ENCODE results near the gene TRAPPC14.

Gene TRAPPC14

GRCh38 chr7:100167912-100168323 is 9.4 kb upstream of the TRAPPC14 start (continued):
- TF ChIP-seq ZNF580 (tag by site-specific recombination; IDR thresholded peaks at IDR 0.05) = no peak
- TF ChIP-seq, protein P1, sequence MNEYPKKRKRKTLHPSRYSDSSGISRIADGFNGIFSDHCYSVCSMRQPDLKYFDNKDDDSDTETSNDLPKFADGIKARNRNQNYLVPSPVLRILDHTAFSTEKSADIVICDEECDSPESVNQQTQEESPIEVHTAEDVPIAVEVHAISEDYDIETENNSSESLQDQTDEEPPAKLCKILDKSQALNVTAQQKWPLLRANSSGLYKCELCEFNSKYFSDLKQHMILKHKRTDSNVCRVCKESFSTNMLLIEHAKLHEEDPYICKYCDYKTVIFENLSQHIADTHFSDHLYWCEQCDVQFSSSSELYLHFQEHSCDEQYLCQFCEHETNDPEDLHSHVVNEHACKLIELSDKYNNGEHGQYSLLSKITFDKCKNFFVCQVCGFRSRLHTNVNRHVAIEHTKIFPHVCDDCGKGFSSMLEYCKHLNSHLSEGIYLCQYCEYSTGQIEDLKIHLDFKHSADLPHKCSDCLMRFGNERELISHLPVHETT (tag by site-specific recombination; IDR thresholded peaks at IDR 0.05) = peak; percentile 51
- no peak for TF ChIP-seq ZIC2 (tag by site-specific recombination; IDR thresholded peaks at IDR 0.05)
- TF ChIP-seq ZNF155 (tag by site-specific recombination; IDR thresholded peaks at IDR 0.05) = no peak
- no peak for TF ChIP-seq ZNF670 (tag by site-specific recombination; IDR thresholded peaks at IDR 0.05; ENCODE audit: low read depth)
- TF ChIP-seq ELK4 (IDR thresholded peaks at IDR 0.05; ENCODE audit: borderline replicate concordance, low read depth, low read length) = no peak
- TF ChIP-seq ZNF426 (tag by site-specific recombination; IDR thresholded peaks at IDR 0.05) = no peak
- 0 out of 2 replicates have a peak, but pooled peaks have one; percentile 32 for TF ChIP-seq ZNF600 (tag by site-specific recombination; IDR thresholded peaks at IDR 0.05)
- TF ChIP-seq MZF1 (tag by site-specific recombination; IDR thresholded peaks at IDR 0.05; ENCODE audit: borderline replicate concordance) = no peak
- no peak for TF ChIP-seq TCF7L2 (IDR thresholded peaks at IDR 0.05; ENCODE audit: borderline replicate concordance, low read depth, low read length)
- no peak for TF ChIP-seq ZNF354C (tag by site-specific recombination; IDR thresholded peaks at IDR 0.05; ENCODE audit: borderline replicate concordance, low read depth)
- no peak for TF ChIP-seq PRDM2 (tag by site-specific recombination; IDR thresholded peaks at IDR 0.05; ENCODE audit: borderline replicate concordance)
- TF ChIP-seq, protein P2, sequence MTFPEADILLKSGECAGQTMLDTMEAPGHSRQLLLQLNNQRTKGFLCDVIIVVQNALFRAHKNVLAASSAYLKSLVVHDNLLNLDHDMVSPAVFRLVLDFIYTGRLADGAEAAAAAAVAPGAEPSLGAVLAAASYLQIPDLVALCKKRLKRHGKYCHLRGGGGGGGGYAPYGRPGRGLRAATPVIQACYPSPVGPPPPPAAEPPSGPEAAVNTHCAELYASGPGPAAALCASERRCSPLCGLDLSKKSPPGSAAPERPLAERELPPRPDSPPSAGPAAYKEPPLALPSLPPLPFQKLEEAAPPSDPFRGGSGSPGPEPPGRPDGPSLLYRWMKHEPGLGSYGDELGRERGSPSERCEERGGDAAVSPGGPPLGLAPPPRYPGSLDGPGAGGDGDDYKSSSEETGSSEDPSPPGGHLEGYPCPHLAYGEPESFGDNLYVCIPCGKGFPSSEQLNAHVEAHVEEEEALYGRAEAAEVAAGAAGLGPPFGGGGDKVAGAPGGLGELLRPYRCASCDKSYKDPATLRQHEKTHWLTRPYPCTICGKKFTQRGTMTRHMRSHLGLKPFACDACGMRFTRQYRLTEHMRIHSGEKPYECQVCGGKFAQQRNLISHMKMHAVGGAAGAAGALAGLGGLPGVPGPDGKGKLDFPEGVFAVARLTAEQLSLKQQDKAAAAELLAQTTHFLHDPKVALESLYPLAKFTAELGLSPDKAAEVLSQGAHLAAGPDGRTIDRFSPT (tag by site-specific recombination; IDR thresholded peaks at IDR 0.05) = no peak
- peak; percentile 94 for TF ChIP-seq PRDM10 (tag by site-specific recombination; IDR thresholded peaks at IDR 0.05)
- TF ChIP-seq ZNF843 (tag by site-specific recombination; IDR thresholded peaks at IDR 0.05) = no peak
- TF ChIP-seq ZNF169 (tag by site-specific recombination; IDR thresholded peaks at IDR 0.05) = no peak
- no peak for TF ChIP-seq ZNF132 (tag by site-specific recombination; IDR thresholded peaks at IDR 0.05; ENCODE audit: borderline replicate concordance)
- TF ChIP-seq ZFP3 (tag by site-specific recombination; IDR thresholded peaks at IDR 0.05; ENCODE audit: low read depth) = no peak
- no peak for TF ChIP-seq ZNF174 (tag by site-specific recombination; IDR thresholded peaks at IDR 0.05)
- TF ChIP-seq ZNF423 (tag by site-specific recombination; IDR thresholded peaks at IDR 0.05) = no peak
- TF ChIP-seq WT1 (tag by site-specific recombination; IDR thresholded peaks at IDR 0.05) = no peak
- TF ChIP-seq ZNF623 (tag by site-specific recombination; IDR thresholded peaks at IDR 0.05) = no peak
- no peak for TF ChIP-seq ZNF133 (tag by site-specific recombination; IDR thresholded peaks at IDR 0.05)
- no peak for TF ChIP-seq ZNF19 (tag by site-specific recombination; IDR thresholded peaks at IDR 0.05; ENCODE audit: low read depth)
- no peak for TF ChIP-seq ZNF114 (tag by site-specific recombination; IDR thresholded peaks at IDR 0.05)
- no peak for TF ChIP-seq ZNF211 (tag by site-specific recombination; IDR thresholded peaks at IDR 0.05; ENCODE audit: low read depth)
- TF ChIP-seq ZNF596 (tag by site-specific recombination; IDR thresholded peaks at IDR 0.05) = no peak

All from HEK293 (cell line).